Measurements from ENCODE around the gene EEPD1. TPM values are rescaled to one million over a fixed set of nuclear protein-coding genes. Genes with fewer than 3 reads are reported as not detected.

EEPD1 gene
- total RNA-seq, 2 donors from 2014 or later, result 8.2 to 10.0 TPM

DNA sequence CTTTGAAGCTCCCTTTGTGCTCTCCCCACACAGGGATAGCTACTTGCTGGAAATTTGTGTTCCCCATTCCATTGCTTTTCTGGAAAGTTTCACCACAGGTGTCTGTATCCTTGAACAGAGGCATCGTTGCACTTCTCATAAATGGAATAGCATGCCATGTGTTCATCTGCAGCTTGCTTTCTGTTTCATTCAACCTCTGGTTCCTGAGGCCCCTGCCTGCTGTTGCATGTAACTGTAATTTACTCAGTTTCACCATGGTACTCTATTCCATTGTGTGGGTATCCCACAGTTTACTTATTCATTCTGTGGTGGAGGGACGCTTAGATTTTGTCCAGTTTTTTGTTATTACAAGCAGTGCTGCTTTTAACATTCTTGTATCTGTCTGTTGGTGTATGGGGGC is 32.0 kb downstream of the EEPD1 start:
- Histone ChIP-seq H3K36me3 (no peaks in the 10 kb centered on the region), H3K27me3 (no peaks in the 10 kb centered on the region), H3K4me3 (no peak overlapping the region), H3K9me3 (no peaks in the 10 kb centered on the region), H3K4me1 (no peaks in the 10 kb centered on the region), H3K27ac (no peak overlapping the region), H3K9ac (ENCODE audit: low read depth in 2 of 2, low read length in 2 of 2) (no peak overlapping the region)
- intact Hi-C loops (cut with DNase I), result no loop called here
- TF ChIP-seq, protein P1, sequence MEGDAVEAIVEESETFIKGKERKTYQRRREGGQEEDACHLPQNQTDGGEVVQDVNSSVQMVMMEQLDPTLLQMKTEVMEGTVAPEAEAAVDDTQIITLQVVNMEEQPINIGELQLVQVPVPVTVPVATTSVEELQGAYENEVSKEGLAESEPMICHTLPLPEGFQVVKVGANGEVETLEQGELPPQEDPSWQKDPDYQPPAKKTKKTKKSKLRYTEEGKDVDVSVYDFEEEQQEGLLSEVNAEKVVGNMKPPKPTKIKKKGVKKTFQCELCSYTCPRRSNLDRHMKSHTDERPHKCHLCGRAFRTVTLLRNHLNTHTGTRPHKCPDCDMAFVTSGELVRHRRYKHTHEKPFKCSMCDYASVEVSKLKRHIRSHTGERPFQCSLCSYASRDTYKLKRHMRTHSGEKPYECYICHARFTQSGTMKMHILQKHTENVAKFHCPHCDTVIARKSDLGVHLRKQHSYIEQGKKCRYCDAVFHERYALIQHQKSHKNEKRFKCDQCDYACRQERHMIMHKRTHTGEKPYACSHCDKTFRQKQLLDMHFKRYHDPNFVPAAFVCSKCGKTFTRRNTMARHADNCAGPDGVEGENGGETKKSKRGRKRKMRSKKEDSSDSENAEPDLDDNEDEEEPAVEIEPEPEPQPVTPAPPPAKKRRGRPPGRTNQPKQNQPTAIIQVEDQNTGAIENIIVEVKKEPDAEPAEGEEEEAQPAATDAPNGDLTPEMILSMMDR (IDR thresholded peaks at IDR 0.05), result no peak
- no peak for DNase-seq

DNA sequence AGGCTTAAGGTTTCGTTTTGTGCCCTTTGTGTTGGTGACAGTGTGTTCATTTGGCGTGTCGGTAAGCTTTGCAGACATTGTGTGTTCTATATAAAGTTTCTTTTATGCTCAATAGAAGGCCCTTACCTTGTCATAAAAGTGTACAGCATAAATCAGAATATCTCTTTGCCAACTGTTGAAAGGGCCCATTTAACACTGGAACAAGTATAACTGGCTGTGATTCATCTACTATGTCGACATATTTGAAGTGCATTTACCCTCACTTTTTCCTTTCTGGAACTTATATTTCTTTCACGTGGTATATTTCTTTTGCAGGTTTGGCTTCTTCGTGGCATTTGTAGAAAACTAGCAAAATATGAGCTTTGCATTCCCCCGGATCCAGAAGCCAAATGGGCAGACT is 32.7 kb downstream of the EEPD1 start:
- H3K4me3 ChIP-seq, result no peak overlapping the region
- TF ChIP-seq, protein P1 (IDR thresholded peaks at IDR 0.05), result no peak
- no peaks in the 10 kb centered on the region for H3K9me3 ChIP-seq
- no peak for DNase-seq
- no peak overlapping the region for H3K9ac ChIP-seq (ENCODE audit: low read depth in 2 of 2, low read length in 2 of 2)
- no peaks in the 10 kb centered on the region for H3K36me3 ChIP-seq
- H3K27me3 ChIP-seq, result no peaks in the 10 kb centered on the region
- H3K27ac ChIP-seq, result no peak overlapping the region
- intact Hi-C loops (cut with DNase I), result no loop called here
- no peaks in the 10 kb centered on the region for H3K4me1 ChIP-seq

DNA sequence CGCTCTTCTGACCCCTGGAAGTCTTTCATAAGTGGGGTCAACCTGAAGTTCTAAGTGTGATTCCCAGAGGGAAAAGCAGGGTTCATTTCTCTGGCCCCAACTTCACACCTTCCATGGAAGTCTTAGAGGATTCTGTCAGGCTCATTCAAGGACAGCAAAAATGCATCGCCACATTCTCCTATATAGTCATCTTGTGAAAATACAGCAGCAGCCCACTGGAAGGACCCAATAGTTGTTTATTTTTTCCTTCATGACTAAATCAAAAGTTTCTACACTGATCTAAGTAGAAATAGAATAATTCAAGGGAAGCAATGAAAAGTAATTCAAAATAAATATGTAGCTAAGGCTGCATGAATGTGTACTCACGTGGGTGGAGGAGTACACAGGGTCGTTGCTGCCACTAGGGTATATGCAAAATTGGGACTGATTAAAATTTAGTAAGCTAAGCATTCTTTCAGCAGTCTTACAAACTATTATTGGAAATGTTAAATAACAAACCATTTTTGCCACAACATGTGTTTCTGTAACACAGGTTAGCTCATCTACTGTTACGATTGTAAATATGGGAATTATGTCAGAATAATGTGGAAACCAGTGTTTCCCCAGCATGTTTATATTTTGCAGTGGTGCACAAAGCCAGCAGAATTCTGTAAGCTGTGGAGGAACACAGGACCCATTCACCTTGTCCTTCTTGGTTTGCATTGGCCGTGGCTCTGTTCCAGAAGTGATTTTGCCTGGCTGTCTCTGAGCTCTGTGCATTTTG is 33.5 kb downstream of the EEPD1 start:
- no peaks in the 10 kb centered on the region for H3K27me3 ChIP-seq
- no peak overlapping the region for H3K9ac ChIP-seq (ENCODE audit: low read depth in 2 of 2, low read length in 2 of 2)
- no peaks in the 10 kb centered on the region for H3K9me3 ChIP-seq
- no peak overlapping the region for H3K27ac ChIP-seq
- H3K36me3 ChIP-seq, result no peaks in the 10 kb centered on the region
- no peak for DNase-seq
- no peaks in the 10 kb centered on the region for H3K4me1 ChIP-seq
- intact Hi-C loops (cut with DNase I), result no loop called here
- TF ChIP-seq, protein P1 (IDR thresholded peaks at IDR 0.05), result no peak
- H3K4me3 ChIP-seq, result no peak overlapping the region

DNA sequence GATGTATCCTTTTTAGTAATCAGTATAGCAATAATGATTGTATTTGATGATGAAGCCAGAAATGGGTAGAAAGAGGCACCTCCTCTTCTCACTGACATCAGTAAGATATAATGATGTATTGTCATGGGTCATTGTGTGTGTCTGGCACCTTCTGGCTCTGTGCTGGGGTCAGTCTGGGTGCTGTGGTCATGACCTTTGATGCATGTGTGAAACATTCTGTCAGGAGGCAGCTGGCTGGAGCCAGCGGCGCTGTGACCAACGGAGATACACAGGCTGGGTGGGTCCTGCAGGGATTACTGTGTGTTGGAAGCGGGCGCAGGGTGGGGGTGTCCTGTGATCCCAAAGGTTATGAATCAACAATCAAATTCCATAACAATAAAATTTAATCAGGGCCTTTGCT is 35.2 kb downstream of the EEPD1 start:
- Histone ChIP-seq H3K27ac (no peak overlapping the region), H3K9ac (ENCODE audit: low read depth in 2 of 2, low read length in 2 of 2) (no peak overlapping the region), H3K27me3 (no peaks in the 10 kb centered on the region), H3K4me1 (no peaks in the 10 kb centered on the region), H3K9me3 (no peaks in the 10 kb centered on the region), H3K4me3 (no peak overlapping the region), H3K36me3 (no peaks in the 10 kb centered on the region)
- intact Hi-C loops (cut with DNase I), result no loop called here
- TF ChIP-seq, protein P1 (IDR thresholded peaks at IDR 0.05), result no peak
- DNase-seq, result no peak

GRCh38 chr7:36188906-36189305 is 35.9 kb downstream of the EEPD1 start:
- Histone ChIP-seq H3K27me3 (no peaks in the 10 kb centered on the region), H3K4me1 (no peaks in the 10 kb centered on the region), H3K4me3 (no peak overlapping the region), H3K27ac (no peak overlapping the region), H3K9me3 (no peaks in the 10 kb centered on the region), H3K9ac (ENCODE audit: low read depth in 2 of 2, low read length in 2 of 2) (no peak overlapping the region), H3K36me3 (no peaks in the 10 kb centered on the region)
- DNase-seq, result no peak
- TF ChIP-seq, protein P1 (IDR thresholded peaks at IDR 0.05), result no peak
- intact Hi-C loops (cut with DNase I), result no loop called here
